CD4-positive, alpha-beta T cell treated with Interleukin-15 for 4 hours (primary cell): ENCODE results near the gene TRIM38.
"Not testable (repeated sequence)": the region's sequence is repeated elsewhere in the genome, so short reads cannot be mapped to it uniquely, and the experiment has no call there.

Experiments used
- DNase-seq: peaks from one replicate; pipeline ENCODE4 v3.0.0-alpha.2; 2020; ENCODE audit warnings: low spot score

Gene TRIM38

DNA sequence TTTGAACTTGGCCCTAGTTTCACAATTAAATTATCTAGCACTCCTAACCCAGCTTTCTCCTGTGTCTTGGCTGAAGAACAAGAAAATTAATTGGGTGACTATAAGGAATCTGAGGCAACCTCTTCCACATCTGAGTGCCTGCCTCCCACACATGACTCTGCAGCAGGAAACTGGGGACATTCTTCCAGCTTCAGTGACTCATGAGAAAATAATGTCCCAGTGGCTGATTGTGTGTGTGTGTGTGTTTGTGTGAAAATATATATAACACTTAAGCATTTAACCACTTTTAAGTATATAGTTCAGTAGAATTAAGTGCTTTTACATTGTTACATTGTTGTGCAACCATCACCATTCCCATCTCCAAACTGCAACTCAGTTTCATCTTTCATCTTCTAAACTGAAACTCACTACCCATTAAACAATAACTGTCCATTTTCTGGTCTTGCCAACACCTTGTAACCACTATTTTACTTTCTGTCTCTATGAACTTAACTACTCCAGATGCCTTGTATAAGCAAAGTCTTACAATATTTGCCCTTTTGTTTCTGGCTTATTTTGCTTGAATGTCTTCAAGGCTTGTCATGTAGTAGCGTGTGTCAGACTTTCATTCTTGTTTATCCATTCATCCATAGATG is 8.7 kb downstream of the TRIM38 start:
- no peak for DNase-seq

DNA sequence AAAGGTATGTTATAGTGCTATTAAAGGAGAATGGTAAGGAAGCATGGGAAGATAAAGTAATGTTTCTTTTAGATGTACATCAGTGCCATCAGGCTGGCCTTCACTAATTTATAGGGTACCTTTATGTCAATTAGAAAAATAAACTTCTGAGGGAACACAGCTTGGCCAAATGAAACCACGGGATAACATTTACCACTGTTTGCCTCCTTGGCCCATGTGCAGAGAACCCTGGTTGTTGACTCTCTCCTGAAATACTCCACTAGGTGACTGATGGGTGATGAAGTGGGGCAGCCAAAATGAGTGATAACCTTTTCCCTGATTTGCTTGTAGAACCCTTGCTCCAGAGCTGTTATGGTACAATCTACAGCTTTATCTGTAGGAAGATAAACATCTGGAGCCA is 9.5 kb downstream of the TRIM38 start:
- DNase-seq: no peak

DNA sequence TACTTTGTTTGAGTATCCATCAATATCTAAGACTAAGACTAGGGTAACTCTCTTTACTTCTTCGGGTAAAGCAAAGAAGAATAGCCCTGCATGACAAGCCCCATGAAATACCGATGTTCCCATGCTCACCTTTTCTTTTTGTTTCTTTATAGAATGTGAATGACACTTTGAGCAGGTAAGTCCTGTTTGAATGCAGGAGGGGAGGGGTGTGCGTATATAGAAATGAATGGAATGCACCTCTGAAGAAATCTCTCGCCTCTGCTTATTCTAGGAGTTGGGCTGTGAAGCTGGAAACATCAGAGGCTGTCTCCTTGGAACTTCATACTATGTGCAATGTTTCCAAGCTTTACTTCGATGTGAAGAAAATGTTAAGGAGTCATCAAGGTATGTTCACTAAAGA is 10.3 kb downstream of the TRIM38 start:
- no peak for DNase-seq

DNA sequence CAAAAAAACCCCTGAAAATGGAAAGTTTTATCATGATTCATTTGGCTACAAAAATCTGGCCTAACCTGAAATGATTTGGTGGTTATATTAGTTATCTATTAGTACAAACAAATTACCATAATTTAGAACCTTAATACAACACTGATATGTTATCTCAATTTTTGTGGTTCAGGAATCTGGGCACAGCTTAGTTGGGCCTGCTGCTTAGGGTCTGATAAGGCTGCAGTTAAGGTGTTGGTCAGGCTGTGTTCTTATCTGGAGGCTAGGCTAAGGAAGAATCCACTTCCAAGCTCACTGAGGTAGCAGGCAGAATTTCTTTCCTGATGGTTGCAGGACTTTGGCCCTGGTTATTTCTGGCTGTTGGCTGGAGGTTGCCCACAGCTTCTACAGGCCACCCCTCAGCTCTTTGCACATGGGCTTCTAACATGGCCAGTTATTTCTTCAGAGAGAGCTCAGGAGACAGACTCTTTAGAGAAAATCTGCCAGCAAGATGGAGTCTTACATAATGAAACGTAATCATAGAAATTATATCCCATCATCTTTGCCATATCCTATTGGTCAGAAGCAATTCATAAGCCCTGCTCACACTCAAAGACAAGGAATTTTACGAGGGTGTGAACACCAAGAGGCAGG is 11.4 kb downstream of the TRIM38 start:
- DNase-seq: no peak

DNA sequence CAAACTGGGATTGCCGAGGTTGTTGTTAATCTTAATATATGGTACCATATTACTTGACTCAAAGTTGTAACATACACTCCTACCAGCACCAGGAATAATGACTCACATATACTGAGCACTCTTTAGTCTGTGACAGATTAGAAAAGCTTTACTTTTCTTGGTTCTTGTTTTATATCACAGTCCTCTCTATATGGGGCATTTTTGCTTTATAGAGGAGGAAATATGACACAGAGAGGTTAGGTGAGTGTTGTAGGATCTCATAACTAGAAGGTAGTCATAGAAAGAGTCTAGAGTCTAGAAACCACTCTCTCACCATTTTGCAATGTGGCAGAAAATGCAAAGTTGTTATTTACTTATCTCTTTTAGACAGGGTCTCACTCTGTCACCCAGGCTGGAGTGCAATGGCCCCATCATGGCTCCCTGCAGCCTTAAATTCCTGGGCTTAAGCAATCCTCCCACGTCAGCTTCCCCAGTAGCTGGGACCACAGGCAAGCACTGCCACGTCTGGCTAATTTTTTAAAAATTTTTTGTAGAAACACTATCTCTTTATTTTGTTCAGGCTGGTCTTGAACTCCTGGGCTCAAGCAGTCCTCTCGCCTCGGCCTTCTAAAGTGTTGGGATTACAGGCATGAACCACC is 13.4 kb downstream of the TRIM38 start:
- DNase-seq: no peak

DNA sequence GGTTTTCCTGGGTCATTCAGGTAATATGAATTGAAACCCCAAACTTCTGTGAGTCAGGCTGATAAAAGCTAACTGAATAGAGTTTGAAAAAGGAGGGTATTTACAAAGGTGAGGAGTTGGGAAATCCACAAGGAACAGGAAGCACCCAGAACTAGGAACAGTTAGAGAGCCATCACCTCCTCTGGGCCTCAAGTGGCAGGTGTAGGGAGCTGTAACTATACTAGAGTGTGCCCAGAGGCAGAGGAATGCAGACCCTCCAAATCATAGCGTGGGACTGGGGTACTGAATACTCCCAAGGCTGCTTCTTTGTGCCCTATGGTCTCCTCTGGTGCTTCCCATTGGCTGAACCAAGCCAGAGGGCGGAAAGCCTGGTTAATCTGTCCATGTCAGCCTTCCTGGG is 18.3 kb downstream of the TRIM38 start:
- DNase-seq: no peak

DNA sequence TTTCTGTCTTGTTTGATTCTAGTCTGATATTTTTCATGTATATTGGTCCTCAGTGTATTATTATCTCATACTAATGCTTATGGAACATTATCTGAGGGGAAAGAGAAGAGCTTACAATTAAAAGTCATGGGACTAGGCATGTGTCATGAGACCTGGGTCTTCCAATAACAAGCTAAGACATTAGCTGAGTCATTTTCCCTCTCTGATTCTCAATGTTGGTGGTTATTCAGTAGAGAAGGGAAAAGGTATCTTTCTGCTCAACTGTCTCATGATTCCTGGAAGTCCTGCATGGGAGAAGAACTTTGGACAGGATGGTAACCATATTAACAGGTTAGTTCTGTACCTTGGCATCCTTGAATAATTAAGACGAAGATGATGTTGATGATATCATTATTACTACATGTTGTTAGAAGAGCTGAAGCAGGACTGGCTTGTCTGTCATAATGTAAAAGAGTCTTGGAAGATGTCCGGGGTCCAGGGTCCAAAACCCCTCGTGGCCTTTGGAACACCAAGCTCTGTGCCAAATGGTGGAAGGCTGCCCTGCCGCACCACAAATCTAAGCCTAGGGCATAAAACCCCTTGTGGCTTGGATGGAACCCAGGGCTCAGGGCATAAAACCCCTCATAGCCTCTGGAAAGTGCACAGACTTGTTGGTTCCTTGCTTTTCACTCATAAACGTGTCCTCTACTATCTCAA is 19.1 kb downstream of the TRIM38 start:
- no peak for DNase-seq

DNA sequence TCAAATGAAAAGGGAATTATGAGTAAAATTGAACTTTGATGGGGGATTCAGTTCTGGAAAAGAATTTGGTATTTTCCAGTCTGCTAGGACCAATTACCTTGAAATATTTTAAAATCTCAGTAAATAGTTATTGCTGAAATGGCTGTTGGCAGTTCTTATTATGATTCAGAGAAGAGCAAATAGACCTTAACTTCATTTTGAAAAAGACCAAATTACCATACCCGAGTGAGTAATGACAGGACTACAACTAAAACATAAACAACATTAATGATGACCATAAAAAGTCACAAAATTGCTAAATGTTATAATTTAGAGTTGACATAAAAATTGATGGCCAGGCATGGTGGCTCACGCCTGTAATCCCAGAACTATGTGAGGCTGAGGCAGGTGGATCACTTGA is 21.7 kb downstream of the TRIM38 start:
- no peak for DNase-seq

DNA sequence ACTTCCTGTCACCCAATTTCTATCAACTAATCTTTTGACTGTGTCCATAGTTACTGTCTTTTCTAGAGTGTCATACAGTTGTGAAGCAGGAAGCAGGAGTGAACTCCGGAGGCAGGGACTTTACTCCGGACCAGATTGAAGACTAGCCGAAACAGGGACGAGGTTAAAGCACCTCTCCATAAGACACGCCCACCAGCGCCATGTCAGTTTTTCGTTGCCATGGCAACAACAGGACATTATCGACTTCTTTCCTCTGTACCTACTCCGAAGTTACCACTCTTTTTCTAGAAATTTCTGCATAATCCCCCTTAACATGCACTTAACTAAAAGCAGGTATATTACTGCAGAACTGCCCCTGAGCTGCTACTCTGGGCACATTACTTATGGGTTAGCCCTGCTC is 25.2 kb downstream of the TRIM38 start:
- DNase-seq: no peak

DNA sequence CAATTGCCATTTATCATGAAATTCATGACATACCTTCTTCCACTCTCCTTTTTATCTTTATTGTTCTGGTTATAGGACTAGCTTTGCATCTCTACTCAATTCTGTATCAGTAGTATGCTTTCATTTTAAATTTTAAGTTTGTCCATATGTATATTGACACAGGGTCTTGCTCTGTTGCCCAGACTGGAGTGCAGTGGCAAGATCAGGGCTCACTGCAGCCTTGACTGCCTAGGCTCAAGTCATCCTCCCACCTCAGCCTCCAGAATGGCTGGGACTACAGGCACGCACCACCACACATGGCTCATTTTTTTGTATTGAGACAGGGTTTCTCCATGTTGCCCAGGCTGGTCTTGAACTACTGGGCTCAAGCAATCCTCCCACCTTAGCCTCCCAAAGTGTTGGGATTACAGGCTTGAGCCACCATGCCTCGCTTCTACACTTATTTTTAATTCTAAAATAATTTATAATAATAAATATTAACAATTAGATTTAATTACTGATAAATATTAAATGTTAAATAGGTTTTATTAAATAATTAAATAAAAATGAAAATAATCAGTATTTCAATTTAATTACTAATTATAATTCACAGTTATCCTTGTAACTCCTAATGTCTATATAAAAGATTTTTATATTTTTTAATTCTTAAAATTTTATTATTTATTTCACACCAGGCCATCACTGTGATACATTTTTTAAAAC is 27.7 kb downstream of the TRIM38 start:
- no peak for DNase-seq

DNA sequence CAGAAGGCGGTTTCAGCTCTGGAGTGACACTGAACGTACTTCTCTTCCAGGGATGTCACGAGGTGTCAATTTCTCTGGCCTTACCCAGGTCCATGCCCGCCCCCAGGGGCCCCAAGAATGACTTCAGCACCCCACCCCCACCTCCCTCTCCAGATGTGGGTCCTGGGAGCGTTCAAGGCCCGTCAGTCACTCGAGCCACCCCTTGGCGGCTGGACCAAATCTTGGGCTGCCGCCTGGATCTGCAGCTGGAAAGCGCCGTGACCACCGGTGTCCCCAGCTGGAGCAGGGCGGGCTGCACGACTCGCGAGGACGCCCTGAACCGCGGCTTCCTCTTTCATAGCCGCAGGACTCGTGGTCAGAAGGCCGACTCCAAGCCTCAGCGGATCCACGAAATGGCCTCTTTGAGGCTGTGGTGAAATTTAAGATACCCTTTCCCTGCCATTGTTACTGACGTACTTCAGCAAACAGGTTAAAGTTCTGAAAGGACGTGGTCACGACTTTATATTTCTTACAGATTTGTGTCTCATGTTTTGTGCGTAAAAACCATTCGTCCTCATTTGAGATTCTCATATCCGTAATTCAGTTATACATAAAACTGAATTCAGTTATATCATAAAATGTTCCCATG is 29.3 kb downstream of the TRIM38 start:
- DNase-seq: peak; percentile 33

DNA sequence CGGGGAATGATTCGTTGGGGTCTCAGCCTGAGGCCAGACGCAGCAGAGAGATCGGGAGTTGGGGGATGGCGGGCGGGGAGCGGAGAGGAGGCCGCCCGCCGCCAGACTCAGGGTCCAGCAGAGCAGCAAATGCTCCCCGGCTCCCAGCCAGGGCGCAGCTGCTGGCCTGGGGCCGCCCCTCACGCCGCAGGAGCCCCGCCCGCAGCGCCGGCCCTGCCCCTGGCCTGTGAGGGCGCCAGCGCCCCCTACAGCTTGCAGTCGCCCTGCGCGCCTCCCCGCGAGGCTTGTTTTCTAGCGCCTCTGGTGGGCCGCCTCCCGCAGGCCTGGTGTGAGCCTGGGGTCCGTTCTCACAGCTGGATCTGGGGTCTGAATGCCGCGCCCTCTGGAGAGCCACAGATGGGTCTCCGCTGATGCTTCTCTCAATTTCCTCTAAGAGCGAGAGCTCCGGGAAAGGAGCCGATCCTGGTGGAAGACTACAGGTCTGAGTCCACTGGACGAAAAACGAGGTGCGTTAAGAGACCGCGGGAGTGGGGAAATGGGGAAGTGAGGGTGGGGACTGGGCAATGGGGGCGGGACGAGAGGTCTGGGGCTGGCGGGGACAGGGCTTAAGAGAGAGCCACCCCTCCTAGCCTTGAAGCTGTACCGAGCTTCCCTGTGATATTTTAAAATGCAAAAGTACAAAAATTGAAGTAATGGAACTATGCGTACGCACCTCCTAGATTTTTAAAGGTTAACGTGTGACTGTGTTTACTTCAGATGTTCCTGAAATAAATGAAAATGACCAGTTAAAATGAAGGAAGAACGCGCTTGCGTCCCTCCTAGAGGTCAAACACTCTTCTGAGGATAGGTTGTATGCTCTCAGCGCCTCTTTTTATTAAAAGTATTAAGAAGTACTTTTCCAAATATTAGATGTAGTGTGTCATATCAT is 30.1 kb downstream of the TRIM38 start:
- peak; percentile 92 for DNase-seq

DNA sequence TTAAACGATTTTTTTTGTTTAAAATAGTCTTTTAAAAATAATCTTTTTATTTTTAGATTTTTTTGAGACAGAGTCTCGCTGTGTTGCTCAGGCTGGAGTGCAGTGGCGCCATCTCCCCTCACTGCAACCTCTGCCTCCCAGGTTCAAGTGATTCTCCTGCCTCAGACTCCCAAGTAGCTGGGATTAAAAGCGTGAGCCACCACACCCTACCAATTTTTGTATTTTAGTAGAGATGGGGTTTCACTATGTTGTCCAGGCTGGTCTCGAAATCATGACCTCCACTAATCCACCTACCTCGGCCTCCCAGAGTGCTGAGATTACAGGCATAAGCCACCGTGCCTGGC is 30.7 kb downstream of the TRIM38 start:
- DNase-seq: not testable (repeated sequence)

DNA sequence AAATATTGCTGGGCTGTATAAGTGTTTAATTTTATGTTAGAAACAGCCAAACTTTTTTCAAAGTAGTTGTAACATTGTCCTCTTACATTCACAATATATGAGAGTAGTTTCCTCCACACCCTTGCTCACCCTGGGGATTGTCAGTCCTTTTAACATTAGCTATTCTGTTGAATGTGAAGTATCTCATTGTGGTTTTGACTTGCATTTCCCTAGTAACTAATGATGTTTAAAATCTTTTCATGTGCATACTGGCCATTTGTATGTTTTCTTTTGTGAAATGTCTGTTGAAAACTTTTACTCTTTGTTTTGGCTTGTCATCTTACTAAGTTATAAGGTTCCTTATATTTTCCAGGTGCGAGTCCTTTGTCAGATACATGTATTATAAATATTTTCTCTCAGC is 32.9 kb downstream of the TRIM38 start:
- no peak for DNase-seq

DNA sequence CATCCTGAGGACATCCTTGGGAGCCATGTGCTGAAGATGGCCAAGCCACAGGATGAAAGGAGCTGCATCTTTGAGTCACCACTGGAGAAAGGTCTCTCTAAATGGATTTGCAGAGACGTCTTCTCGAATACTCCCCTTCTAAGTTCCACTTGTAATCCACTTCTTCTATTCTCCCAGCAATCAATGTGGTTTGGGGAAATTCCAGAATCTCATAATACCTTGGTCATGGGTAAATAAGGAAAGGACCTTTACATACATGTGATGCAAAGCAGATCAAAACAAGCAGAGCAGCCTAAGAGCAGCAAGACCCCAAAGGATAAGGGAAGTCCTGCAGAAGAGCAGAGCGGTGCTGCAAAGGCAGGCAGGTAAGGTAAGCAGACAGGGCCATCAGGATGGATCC is 35.3 kb downstream of the TRIM38 start:
- no peak for DNase-seq

DNA sequence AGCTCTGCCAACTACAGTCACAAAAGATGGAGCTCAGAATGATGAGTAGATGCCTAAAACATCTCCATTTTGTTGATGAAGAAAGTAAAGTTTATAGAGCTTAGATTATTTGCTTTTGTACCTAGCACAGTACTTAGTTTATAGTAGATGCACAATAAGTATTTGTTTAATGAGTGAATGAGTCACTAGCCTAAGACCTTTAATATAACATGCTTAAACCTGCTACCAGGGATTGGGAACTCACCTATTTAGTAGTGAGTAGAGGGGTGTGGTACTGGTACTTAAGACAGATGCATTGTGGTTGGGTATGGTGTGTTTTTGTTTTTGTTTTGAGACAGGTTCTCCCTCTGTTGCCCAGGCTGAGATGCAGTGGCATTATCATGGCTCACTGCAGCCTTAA is 35.8 kb downstream of the TRIM38 start:
- no peak for DNase-seq

DNA sequence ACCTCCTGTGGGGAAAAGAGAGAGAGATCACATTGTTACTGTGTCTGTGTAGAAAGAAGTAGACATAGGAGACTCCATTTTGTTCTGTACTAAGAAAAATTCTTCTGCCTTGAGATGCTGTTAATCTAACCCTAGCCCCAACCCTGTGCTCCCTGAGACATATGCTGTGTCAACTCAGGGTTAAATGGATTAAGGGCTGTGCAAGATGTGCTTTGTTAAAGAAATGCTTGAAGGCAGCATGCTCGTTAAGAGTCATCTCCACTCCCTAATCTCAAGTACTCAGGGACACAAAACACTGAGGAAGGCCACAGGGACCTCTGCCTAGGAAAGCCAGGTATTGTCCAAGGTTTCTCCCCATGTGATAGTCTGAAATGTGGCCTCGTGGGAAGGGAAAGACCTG is 36.6 kb downstream of the TRIM38 start:
- DNase-seq: not testable (repeated sequence)

DNA sequence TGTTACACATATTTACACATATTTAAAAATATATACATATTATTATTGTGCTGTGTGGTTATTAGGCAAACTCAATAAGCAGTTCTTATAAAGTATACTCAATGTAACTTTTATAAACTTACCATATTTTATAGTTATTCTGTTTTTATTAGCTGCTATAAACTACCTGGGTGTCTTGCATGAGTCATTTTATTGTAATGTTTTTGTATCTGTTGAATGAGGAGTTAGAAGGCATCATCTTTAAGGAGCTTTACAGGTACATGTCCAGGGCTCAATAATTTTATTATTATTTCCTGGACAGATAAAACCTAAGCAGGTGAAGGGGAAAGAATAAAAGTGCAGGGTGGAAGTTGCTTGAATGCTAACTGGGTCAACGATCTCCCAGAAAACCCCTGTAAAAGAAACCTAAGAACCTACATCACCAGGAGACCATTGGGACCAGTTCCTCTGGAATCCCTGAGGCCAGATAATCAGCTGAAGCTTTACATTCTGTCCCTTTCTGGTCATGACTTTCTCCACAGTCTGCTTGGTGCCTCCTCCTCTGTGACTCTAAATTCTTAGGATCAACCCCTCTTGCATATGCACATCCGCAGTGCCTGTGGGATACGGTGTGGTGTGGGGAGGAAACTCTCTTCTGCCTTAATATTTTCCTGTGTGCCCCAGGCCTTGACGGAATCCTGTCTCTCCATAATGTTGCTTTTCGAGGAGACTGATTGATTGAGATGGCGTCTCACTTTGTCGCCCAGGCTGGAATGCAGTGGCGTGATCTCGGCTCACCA is 38.0 kb downstream of the TRIM38 start:
- DNase-seq: no peak

DNA sequence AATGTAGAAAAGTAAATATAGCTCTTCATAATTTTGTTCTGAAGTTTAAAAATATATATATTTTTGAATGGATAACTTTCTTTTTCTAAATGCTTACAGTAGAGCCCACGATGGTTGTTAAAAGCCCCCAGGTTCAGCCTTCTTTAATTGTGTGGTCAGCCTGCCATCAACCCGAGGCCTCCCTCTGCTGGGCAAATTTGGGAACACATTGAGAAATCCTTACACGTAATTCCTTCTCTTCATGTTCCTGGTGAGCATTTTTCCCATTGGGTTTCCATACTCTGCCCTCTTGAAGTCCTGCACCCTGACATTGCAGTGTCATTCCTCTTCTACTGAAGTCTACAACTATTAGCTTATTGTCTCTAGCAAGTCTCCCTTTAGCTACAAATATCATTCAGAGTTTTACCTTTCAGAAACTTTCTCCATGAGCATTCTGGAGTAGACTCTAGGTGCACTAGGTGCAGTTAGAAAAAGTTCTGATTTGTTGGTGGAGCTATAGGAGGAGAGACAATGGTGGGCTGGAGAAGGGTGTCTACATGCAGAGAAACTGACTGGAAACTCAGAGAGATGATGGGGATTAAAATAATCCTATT is 40.6 kb downstream of the TRIM38 start:
- peak; percentile 49 for DNase-seq
